GM18517 (cell line): ENCODE measurements around the gene SMIM41.

Experiments used
- ATAC-seq: cut with Tn5 transposase; IDR thresholded peaks from one replicate; pipeline ENCODE4 v1.9.1; 2021; ENCODE audit warnings: mild to moderate bottlenecking, moderate library complexity; ENCODE audit not compliant: unreplicated experiment

The SMIM41 gene

GRCh38 chr12:52120951-52121823 is 41.7 kb downstream of the SMIM41 start:
- ATAC-seq = no peak

GRCh38 chr12:52121824-52122539 is 42.5 kb downstream of the SMIM41 start:
- ATAC-seq = no peak

GRCh38 chr12:52122540-52122871 is 43.0 kb downstream of the SMIM41 start:
- ATAC-seq = no peak

GRCh38 chr12:52122904-52123303 is 43.4 kb downstream of the SMIM41 start:
- ATAC-seq = no peak

- ATAC-seq = no peak
Measured at GRCh38 chr12:52123487-52124186, 44.1 kb downstream of the SMIM41 start.

- ATAC-seq = no peak
Measured at GRCh38 chr12:52125476-52125900, 46.0 kb downstream of the SMIM41 start.

- ATAC-seq = no peak
Measured at GRCh38 chr12:52126050-52126604, 46.6 kb downstream of the SMIM41 start.

- ATAC-seq = no peak
Measured at GRCh38 chr12:52126605-52127578, 47.4 kb downstream of the SMIM41 start.

GRCh38 chr12:52127683-52128450 is 48.4 kb downstream of the SMIM41 start:
- no peak for ATAC-seq

GRCh38 chr12:52130711-52131110 is 51.2 kb downstream of the SMIM41 start:
- ATAC-seq = no peak

GRCh38 chr12:52132754-52133161 is 53.3 kb downstream of the SMIM41 start:
- ATAC-seq = no peak

GRCh38 chr12:52137746-52138145 is 58.2 kb downstream of the SMIM41 start:
- ATAC-seq = no peak

GRCh38 chr12:52139147-52139546 is 59.6 kb downstream of the SMIM41 start:
- no peak for ATAC-seq

GRCh38 chr12:52139579-52140062 is 60.1 kb downstream of the SMIM41 start:
- no peak for ATAC-seq

GRCh38 chr12:52141306-52141705 is 61.8 kb downstream of the SMIM41 start:
- no peak for ATAC-seq

- no peak for ATAC-seq
Measured at GRCh38 chr12:52141875-52142274, 62.4 kb downstream of the SMIM41 start.

- no peak for ATAC-seq
Measured at GRCh38 chr12:52142431-52142830, 62.9 kb downstream of the SMIM41 start.

- ATAC-seq = no peak
Measured at GRCh38 chr12:52144512-52145227, 65.2 kb downstream of the SMIM41 start.
